GM12878 (cell line): Measurements from ENCODE around the gene IL1RL2. TPM values are rescaled to one million over a fixed set of nuclear protein-coding genes. Genes with fewer than 3 reads are reported as not detected.

Source experiments
- ATAC-seq: fragments of 200-7000 bp; cut with Tn5 transposase; 3 replicates; pipeline ENCODE4 v1.9.1; 2020; ENCODE audit warnings: mild to moderate bottlenecking, moderate library complexity
- BruUV-seq: library from RNA; stranded (reverse); fragments of 400-500 nt; replicated peaks from 2 replicates; lab custom pipeline; 2021; lab: Mats Ljungman, UMichigan
- CTCF ChIA-PET: fragments of 300-600 bp; sonication (Branson Sonifier 250); formaldehyde crosslinking; extraction: SDS; loops from one replicate; lab custom pipeline; 2021; ENCODE audit warnings: inconsistent platforms; lab: Yijun Ruan, JAX
- POLR2A ChIA-PET: fragments of 350-600 bp; formaldehyde crosslinking; extraction: SDS; loops from one replicate; lab custom pipeline; 2021; ENCODE audit warnings: inconsistent platforms; lab: Charles Lee
- RAD21 ChIA-PET: fragments of 300-600 bp; sonication (Branson Sonifier 250); formaldehyde crosslinking; loops from one replicate; lab custom pipeline; 2023; ENCODE audit warnings: antibody characterized with exemption; ENCODE audit not compliant: unreplicated experiment; lab: Charles Lee
- SMC1A ChIA-PET: fragments of 300-600 bp; sonication (Branson Sonifier 250); formaldehyde crosslinking; loops from one replicate; lab custom pipeline; 2023; ENCODE audit not compliant: unreplicated experiment, uncharacterized antibody; lab: Charles Lee
- DNase-seq: peaks from one replicate; pipeline ENCODE4 v3.0.0-alpha.2; 2011; ENCODE audit warnings: low read depth, low spot score
- FAIRE-seq: peaks from 3 replicates; lab custom pipeline; 2011; peaks lifted over from hg19 to GRCh38; lab: Jason Lieb, UNC
- H2AFZ ChIP-seq: 2 replicates; pipeline ENCODE4 v1.6.0; 2011; ENCODE audit warnings: low read depth, low read length, control low read depth; ENCODE audit not compliant: control insufficient read depth
- H3K27ac ChIP-seq: 2 replicates; pipeline ENCODE4 v1.5.1; 2011; ENCODE audit warnings: control low read depth; ENCODE audit not compliant: control insufficient read depth, insufficient read depth
- H3K27me3 ChIP-seq, 2 experiments: replicated peaks in 1 of 2; 2 replicates each; pipeline versions ENCODE4 v1.6.0 to v1.6.1; 2011; ENCODE audit warnings: low read length in 1 of 2; ENCODE audit not compliant: control insufficient read depth in 2 of 2, insufficient read depth in 2 of 2
- H3K36me3 ChIP-seq, 2 experiments: 2 replicates each; pipeline ENCODE4 v1.5.1; 2011; ENCODE audit warnings: low read length in 1 of 2; ENCODE audit not compliant: control insufficient read depth in 2 of 2, insufficient read depth in 2 of 2
- H3K4me1 ChIP-seq: 2 replicates; pipeline ENCODE4 v1.6.1; 2011; ENCODE audit warnings: mild to moderate bottlenecking, low read length, moderate library complexity, mixed read lengths; ENCODE audit not compliant: control insufficient read depth, insufficient read depth
- H3K4me2 ChIP-seq: 2 replicates; pipeline ENCODE4 v1.6.0; 2011; ENCODE audit warnings: control low read depth; ENCODE audit not compliant: control insufficient read depth, insufficient read depth
- H3K4me3 ChIP-seq: fragments of 200-600 bp; sonication (generic); 2 replicates; pipeline ENCODE4 v1.5.1; 2016
- H3K79me2 ChIP-seq: 2 replicates; pipeline ENCODE4 v1.6.0; 2011; ENCODE audit warnings: low read length; ENCODE audit not compliant: control insufficient read depth, insufficient read depth
- H3K9ac ChIP-seq: 2 replicates; pipeline ENCODE4 v1.8.0; 2011; ENCODE audit warnings: low read length, control low read depth, mixed read lengths; ENCODE audit not compliant: control insufficient read depth, insufficient read depth
- H3K9me3 ChIP-seq: replicated peaks from 3 replicates; pipeline ENCODE4 v1.5.1; 2011; ENCODE audit warnings: mild to moderate bottlenecking, low read length; ENCODE audit not compliant: control insufficient read depth, insufficient read depth
- H4K20me1 ChIP-seq: 2 replicates; pipeline ENCODE4 v1.6.0; 2011; ENCODE audit not compliant: control insufficient read depth, insufficient read depth
- ATF7 ChIP-seq: fragments of 450-650 bp; IDR thresholded peaks from 2 replicates; pipeline ENCODE4 v1.6.1; 2016; ENCODE audit warnings: low read depth, mild to moderate bottlenecking
- ETV6 ChIP-seq, 2 experiments: fragments of 450-650 bp in 1 of 2; IDR thresholded peaks in 1 of 2; conservative IDR thresholded peaks in 1 of 2; 2 replicates each; pipeline ENCODE4 v1.6.1; 2014; ENCODE audit warnings: antibody characterized with exemption in 1 of 2, borderline replicate concordance in 1 of 2, low read depth in 1 of 2, mild to moderate bottlenecking in 1 of 2, moderate library complexity in 1 of 2
- IKZF2 ChIP-seq, 2 experiments: fragments of 450-650 bp; IDR thresholded peaks; 2 replicates each; pipeline ENCODE4 v1.6.1; 2017; ENCODE audit warnings: mild to moderate bottlenecking in 2 of 2, moderate library complexity in 2 of 2
- SRF ChIP-seq, 2 experiments: IDR thresholded peaks; 2 replicates each; pipeline ENCODE4 v1.6.1; 2011; ENCODE audit warnings: low read depth in 2 of 2, low read length in 2 of 2, mild to moderate bottlenecking in 1 of 2, moderate library complexity in 1 of 2
- WRNIP1 ChIP-seq: IDR thresholded peaks from 2 replicates; pipeline ENCODE4 v1.6.1; 2011; ENCODE audit warnings: low read depth, low read length, improper control_type of control experiment, borderline replicate concordance
- in situ Hi-C: fragments of 300-500 bp; cut with MboI; formaldehyde crosslinking; loops from 9 replicates; pipeline ENCODE4 v1.14.3; 2018; ENCODE audit warnings: mixed read lengths
- intact Hi-C: fragments of 100-400 bp; cut with micrococcal nuclease; formaldehyde crosslinking; loops from one replicate; pipeline ENCODE4 v1.14.2; 2022; ENCODE audit not compliant: unreplicated experiment
- polyA plus RNA-seq, 11 experiments: library from polyadenylated mRNA; depleted of rRNA in 4 of 11; unstranded in 6 of 11; stranded (reverse) in 5 of 11; fragments of >200 nt; fragmentation: Nextera tagmentation in 4 of 11; fragmentation: Illumina TruSeq in 1 of 11; extraction: Ambion mirVana in 4 of 11; extraction: Trizol in 1 of 11; gene quantifications; 1 replicate in 1 of 11; 2 replicates in 10 of 11; pipeline versions ENCODE4 v1.2.1 to v1.2.3, GENCODE V29; 2011 to 2016; ENCODE audit warnings: inconsistent platforms in 2 of 11, missing spikeins in 2 of 11, low read depth in 1 of 11
- total RNA-seq, 4 experiments: library from RNA; depleted of rRNA in 3 of 4; stranded (reverse); fragments of >200 nt in 3 of 4; fragmentation: Illumina TruSeq in 1 of 4; extraction: Trizol in 1 of 4; gene quantifications; 2 replicates each; pipeline versions ENCODE4 v1.2.1 to v1.2.3, GENCODE V29; 2013 to 2021
- TF ChIP-seq, protein P1 (sequence below): fragments of 450-650 bp; IDR thresholded peaks from 2 replicates; pipeline ENCODE4 v1.6.1; 2014; ENCODE audit warnings: mild to moderate bottlenecking

The IL1RL2 gene
- total and polyA plus RNA-seq, 10 of the 15 experiments (the other 5 are each of a cell fraction or from before 2014, with no cell fraction given) = not detected

DNA sequence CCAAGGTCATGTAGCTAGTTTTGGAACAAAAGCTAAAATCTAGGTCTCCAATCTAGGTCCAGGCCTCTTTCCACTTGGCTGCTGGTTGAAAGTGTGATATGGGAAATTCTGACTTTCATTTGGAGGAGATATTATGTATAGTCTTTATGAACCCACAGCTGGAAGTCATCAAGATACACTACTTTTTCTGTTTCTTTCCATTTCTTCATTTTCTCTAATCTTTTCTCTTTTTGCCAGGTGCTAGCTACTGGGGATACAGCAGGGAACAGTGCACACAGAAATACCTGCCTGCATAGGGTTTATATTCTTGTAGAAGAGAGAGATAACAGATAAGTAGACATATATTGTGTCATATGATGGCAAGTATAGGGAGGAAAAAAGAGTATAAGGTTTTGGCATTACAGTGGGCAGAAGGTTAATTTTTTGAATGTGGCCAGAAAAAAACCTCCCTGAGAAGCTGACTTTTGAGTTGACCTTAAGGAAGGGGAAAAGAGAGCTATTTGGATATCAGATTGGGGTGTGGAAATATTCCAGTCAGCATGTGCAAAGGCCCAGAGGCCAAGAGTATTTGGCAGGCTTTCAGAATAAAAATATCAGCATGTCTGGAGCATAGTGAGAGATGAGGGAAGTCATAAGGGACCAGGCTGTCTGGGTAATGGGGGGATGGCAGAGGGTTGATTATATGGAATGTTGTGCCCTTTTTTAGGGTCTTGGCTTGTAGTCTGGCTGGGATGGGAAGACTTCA lies 28.6 kb upstream of the IL1RL2 start:
- no peak for ATAC-seq
- Histone ChIP-seq H3K4me3 (no peak overlapping the region), H4K20me1 (no peaks in the 10 kb centered on the region), H3K9me3 (no peaks in the 10 kb centered on the region; the same call in 2 of the 3 replicates), H3K9ac (no peak overlapping the region), H2AFZ (no peak overlapping the region), H3K79me2 (no peaks in the 10 kb centered on the region), H3K27ac (no peak overlapping the region), H3K36me3 (no peaks in the 10 kb centered on the region), H3K27me3 (no peaks in the 10 kb centered on the region), H3K4me2 (no peak overlapping the region), H3K4me1 (no peaks in the 10 kb centered on the region)
- intact Hi-C loops = no loop called here
- ChIA-PET CTCF (interaction anchor here (1.0 to 2.9 kb wide), 4 partner anchors 8 to 152 kb away, joined by 3 to 22 read pairs (median 5); no protein-coding TSS in a partner anchor), RAD21 (interaction anchor here (0.7 to 1.8 kb wide), 2 partner anchors 54 to 82 kb away, joined by 3 to 8 read pairs; no protein-coding TSS in a partner anchor), POLR2A (interaction anchor here (0.6 to 1.5 kb wide), 2 partner anchors 101 to 508 kb away, joined by 4 read pairs; no protein-coding TSS in a partner anchor), SMC1A (interaction anchor here (0.6 to 3.9 kb wide), 12 partner anchors 9 to 246 kb away, joined by 3 to 28 read pairs (median 4); no protein-coding TSS in a partner anchor)
- DNase-seq = no peak
- no peak for FAIRE-seq
- TF ChIP-seq, protein P1, sequence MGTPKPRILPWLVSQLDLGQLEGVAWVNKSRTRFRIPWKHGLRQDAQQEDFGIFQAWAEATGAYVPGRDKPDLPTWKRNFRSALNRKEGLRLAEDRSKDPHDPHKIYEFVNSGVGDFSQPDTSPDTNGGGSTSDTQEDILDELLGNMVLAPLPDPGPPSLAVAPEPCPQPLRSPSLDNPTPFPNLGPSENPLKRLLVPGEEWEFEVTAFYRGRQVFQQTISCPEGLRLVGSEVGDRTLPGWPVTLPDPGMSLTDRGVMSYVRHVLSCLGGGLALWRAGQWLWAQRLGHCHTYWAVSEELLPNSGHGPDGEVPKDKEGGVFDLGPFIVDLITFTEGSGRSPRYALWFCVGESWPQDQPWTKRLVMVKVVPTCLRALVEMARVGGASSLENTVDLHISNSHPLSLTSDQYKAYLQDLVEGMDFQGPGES = no peak
- TF ChIP-seq SRF (IDR thresholded peaks at IDR 0.05; ENCODE audit: low read depth in 2 of 2, low read length in 2 of 2) = no peak
- TF ChIP-seq ATF7 = no peak
- TF ChIP-seq IKZF2 (IDR thresholded peaks at IDR 0.05) = no peak
- no peak for TF ChIP-seq ETV6 (conservative IDR thresholded peaks at IDR 0.05 in 1 of 2, IDR thresholded peaks at IDR 0.05 in 1 of 2; ENCODE audit: borderline replicate concordance in 1 of 2, low read depth in 1 of 2)
- TF ChIP-seq WRNIP1 = no peak
- no TSS peak for BruUV-seq
- in situ Hi-C loops = no loop called here
